Muscle of arm (tissue), 12 donors: ENCODE results near the gene ZNF335. TPM values are rescaled to one million over a fixed set of nuclear protein-coding genes. Genes with fewer than 3 reads are reported as not detected.

Experiments
- DNase-seq: peaks from one replicate; pipeline ENCODE4 v3.0.0-alpha.2; 2013
- polyA plus RNA-seq, 12 donors: library from polyadenylated mRNA; unstranded; fragments of 120-200 nt; gene quantifications; one replicate each; pipeline ENCODE4 v1.2.1, GENCODE V29; 2013; ENCODE audit not compliant: insufficient read length in 12 of 12

ZNF335 gene
- polyA plus RNA-seq, 12 donors, result 6.4 to 16.5 (median 9.4) TPM; not detected in 1

DNA sequence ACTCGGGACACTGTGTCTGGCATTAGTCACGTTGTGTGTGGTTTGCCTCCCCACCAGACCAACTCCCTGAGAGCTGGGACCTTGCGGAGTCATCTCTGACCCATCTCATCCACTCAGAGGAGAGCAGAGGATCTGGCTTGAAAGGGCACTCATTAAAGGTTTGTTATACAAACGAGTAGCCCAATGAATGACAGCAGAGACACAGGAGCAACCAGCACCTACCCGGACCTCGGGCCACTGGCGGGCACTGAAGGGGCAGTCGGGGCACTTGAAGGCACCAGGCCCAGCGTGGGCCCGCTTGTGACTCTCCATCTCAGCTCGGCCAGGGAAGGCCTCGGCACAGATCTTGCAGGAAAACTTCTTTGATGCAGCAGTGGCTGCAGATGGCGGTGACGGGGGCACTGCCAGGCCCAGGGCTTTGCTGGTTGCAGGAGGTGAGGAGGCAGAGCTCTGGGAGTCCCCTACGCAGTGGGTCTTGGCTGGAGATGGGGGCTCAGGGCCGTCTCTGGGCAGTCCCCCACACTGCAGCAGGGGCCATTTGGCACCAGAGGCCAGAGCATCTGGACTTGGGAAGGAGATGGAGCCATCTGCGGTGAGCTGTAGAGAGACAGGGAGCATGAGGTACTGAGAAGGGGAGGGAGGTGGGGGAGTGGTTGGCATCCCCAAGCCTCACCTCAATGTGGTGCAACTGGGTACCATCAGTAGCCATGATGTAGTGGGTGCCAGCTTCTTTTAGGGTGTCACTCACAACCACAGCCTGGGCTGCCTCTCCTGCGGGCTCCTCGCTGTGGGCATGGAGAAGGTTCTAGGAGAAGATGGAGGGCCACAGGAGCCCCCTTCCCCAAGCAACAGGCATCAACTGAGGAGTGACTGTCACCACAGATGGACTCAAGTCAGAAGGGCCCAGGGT, 19.8 kb downstream of the ZNF335 start:
- DNase-seq, result no peak

DNA sequence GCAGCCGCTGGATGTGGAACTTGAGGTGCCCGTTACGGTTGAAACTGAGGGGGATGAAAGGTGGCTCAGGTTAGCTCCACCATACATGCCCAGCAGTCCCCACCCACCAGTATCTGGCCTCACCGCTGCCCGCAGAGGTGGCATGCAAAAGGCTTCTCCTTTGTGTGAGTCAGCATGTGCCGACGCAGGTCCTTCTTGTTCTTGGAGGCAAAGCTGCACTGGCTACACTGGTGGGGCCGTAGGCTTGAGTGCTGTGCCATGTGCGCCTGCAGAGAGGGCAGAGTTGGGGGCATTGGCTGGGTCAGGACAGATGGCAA, 21.7 kb downstream of the ZNF335 start:
- DNase-seq, result no peak

DNA sequence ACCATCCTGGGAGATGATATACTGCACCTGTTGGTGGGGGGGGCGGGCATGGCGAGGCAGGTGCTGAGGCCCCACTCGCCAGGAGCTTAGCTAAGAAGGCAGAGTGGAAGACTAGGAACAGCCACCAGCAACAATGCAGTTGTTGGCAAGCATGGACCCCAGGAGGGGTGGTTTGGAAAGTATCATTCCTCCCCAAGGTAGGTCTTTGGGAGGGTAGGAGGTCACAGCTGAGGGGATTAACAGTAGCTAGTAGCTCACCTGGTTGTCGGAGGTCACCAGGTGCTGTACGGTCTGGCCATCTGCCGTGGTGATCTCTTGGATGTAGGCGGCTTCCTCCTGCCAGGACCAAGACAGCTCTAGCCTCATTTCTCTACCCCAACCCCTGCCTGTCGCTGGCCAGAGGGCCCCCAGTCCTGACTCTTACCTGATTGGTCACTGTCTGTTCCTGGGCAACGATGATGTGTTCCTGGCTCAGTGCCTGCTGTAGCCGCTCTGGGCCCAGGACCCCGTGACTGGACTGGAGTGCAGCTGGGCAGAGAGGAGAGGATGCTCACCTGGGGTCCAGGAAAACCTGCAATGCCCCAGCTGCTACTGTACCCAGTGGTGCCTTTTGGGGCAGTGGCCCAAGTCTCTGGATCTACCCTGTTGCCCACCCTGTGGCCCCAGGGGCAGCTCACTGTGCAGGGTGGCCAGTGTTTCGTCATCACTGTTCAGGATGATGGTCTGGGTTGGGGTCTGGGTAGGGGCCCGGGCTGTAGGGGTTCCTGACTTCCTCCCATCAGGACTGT, 22.3 kb downstream of the ZNF335 start:
- no peak for DNase-seq

DNA sequence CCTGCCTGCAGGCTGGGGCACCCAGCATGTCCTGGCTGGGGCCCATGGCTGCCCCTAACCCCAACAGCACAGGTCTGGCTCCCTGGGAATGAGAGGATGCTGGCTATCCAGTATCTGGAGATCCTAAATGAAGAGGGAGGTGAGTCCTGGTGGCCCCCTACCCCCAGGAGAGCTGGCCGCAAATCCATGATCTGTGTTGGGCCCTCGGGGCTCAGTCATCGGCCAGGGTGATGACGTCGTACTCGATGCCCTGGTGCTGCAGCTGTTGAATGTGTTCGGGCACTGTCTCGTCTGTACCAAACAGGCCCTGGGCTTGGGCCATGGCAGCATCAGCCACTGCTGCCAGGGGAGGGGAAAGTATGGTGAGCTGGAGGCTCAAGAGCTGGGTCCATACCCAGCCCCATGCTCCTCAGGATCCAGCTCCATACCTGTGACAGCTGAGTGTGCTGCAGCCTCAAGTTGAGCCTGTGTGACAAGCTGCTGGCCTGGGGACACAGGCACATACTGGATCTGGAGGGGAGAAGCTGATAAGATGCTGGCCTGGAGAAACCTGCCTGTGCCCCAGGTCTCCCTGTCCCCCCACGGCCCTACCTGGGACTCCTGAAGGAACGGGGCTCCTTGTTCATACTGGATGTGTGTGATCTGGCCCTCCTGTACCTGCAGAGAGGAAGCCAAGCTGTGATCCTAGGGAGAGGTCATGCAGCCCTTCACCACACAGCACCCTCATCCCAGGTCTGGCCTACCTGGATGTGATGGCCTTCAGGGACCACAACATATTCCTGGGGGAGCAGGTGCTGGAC, 23.1 kb downstream of the ZNF335 start:
- no peak for DNase-seq

DNA sequence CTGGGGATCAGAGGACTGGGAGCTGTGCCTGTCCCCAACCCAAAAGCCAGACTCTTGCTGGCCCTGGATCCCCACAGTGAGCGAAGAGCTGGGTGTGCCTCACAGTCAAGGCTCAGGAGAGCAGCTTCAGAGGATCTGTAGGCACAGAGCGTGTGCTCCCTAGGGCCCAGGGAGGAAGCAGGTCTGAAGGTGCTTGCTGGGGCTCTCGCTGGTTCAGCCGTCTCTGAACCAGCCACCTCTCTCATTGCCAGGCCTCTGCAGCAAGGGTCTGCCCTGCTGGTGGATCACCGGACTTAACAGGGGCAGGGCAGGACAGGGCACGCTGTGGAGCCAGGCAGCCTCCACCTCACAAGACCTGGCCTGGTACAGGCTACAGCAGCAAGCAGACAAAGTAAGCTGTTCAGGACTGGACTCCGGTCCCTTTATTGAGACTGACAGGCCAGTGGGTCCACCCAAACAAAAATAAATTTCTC, 23.7 kb downstream of the ZNF335 start:
- DNase-seq, result no peak

DNA sequence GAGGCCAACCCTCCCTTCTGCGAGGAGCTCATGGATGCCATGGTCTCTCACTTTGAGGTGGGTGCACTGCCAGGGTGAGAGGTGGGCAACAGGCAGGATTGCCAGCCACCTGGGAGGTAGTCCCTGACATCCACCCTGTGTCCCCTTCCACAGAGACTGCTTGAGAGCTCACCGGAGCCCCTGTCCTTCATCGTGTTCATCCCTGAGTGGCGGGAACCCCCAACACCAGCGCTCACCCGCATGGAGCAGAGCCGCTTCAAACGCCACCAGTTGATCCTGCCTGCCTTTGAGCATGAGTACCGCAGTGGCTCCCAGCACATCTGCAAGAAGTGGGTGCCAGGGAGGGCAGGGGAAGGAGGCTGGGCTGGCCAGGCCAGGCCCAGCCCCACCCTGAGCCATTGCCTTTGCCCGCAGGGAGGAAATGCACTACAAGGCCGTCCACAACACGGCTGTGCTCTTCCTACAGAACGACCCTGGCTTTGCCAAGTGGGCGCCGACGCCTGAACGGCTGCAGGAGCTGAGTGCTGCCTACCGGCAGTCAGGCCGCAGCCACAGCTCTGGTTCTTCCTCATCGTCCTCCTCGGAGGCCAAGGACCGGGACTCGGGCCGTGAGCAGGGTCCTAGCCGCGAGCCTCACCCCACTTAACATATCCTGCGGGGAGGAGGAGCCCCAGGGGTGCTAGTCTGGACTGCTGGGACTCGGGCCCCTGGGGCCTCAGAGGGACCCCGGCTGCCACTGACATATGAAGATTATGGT, 24.7 kb downstream of the ZNF335 start:
- DNase-seq, result no peak

DNA sequence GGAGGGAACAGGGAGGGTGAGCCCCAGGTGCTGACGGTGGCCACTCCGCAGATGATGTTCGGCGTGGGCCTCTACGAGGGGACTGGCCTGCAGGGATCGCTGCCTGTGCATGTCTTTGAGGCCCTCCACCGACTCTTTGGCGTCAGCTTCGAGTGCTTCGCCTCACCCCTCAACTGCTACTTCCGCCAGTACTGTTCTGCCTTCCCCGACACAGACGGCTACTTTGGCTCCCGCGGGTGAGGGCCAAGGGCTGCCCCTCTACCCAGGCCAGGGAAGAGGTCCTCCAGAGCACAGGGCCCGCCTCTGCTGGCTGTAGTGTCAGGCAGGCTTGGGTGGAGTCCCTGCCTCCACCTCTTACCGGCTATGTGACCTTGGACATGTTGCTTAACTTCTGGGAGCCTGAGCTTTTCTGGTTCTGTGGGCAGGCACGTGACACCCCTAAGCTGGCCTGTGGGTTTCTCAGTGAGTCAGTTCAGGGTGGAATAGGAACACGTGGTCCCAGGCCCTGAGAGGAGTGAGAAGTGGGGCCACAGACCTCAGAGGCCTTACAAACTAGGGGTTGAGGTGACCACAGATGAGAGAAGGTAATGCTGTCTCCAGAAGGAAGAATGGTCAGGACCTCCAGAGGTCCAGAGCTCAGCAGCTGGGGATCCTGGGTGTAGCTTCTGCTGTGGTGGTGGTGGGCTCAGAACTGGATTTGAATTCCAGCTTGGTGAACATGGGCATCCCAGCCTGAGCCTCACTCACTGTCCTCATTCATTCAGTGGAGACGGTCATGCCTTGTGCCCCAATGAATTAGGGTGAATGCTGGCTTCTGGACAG, 25.6 kb downstream of the ZNF335 start:
- DNase-seq, result no peak

DNA sequence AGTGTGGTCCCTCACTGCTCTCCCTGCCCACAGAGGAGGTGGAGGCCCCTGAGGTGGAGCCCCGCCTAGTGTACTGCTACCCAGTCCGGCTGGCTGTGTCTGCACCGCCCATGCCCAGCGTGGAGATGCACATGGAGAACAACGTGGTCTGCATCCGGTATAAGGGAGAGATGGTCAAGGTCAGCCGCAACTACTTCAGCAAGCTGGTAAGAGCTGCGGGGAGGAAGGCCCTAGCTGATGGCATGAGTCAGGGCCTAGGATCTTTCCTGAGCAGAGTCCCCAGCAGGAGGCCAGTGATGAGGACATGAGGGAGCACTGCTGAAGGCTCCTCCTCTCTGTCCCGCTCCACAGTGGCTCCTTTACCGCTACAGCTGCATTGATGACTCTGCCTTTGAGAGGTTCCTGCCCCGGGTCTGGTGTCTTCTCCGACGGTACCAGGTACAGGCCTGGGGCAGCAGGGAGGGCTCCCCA, 26.3 kb downstream of the ZNF335 start:
- DNase-seq, result no peak

DNA sequence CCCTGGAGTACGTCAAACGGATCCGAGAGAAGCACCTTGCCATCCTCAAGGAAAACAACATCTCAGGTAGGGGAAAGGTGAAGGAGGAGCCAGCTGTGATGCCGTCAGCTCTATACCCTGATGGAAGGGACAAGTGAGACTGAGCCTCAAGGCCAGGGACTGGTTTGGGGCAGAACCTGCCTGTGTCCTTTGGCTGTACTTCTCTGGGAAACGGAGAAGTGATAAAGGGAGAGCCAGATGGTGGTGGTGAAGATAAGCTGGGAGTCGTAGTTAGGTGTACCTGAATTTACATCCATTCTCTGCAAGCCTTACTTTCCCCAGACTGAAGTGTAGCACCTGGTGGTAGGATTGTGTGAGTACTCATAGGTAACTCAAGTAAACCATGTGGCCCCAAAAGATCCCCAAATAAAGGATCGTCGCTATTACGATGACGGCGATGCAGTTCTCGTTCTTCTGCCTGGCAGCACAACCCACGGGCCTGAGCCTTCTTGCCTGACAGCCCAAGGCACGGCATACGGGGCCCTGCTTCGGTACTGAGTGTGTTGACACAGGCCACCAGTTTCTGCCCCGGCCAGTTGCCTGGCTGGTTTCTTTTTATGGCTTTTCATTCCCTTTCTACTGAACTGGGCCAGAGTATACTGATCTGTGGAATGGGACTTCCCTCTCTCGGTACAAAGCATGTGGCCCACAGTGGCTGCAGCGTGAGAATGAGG, 26.9 kb downstream of the ZNF335 start:
- no peak for DNase-seq

DNA sequence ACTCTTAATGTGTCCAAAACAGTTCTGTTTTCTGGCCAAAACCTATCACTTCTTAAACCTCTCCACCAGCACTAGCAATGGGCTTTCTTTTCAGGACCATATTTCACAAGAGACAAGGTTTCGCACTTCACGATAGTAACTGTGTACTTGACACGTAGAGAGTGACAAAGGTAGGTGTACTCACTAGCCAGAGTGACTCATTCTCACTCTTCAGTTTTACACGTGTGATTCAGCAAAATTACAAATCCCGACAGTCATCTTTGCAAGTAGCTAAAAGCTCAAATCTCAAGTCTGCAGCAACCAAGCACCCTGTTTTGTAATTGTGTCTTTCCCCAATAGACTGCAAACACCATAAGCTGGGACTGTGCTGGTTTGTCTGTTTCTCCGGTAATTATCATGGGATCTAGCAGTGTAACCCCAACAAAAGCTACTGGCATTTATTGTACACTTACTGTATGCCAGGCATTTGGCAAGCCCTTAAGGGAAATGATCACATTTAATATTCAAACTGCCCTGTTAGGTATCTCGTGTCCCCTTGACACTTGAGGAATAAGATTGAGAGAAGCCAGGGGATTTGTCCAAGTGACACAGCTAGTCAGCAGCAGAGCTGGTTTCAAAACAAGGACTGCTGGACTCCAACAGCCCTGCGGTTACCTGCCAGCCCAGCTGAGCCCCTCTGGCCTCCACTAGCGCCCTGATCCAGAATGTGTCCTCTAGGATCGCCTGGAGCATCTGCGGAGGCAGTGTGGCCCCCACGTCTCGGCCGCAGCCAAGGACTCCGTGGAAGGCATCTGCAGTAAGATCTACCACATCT, 27.6 kb downstream of the ZNF335 start:
- DNase-seq, result no peak

DNA sequence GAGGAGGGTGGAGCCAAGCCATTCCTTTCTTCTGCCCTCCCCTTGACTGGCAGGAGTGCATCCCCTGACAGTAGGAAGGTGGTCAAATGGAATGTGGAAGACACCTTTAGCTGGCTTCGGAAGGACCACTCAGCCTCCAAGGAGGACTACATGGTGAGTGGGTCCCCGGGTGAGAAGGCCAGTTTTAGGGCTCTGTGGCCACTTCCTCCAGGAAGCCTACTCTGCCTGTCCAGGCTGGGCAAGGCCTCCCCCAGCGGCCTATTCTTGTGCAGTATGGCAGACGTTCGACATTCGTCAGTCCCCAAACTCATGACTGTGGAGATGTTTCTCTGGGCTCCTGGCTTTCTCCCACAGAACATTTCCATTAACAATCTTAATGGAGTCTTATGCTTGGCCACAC, 28.4 kb downstream of the ZNF335 start:
- no peak for DNase-seq

DNA sequence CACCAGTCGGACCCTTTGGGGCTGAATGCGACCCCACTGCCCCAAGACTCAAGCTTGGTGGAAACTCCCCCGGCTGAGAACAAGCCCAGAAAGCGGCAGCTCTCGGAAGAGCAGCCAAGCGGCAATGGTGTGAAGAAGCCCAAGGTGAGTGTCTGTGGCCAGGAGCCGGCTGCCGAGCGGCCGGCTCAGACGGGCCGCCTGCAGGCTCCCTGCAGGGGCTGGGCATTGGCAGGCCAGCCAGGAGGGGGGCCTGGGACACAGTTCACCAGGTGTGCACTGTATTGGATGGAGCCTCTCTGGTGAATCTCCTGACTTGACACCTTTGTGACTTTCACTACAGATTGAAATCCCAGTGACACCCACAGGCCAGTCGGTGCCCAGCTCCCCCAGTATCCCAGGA, 31.5 kb downstream of the ZNF335 start:
- DNase-seq, result no peak

DNA sequence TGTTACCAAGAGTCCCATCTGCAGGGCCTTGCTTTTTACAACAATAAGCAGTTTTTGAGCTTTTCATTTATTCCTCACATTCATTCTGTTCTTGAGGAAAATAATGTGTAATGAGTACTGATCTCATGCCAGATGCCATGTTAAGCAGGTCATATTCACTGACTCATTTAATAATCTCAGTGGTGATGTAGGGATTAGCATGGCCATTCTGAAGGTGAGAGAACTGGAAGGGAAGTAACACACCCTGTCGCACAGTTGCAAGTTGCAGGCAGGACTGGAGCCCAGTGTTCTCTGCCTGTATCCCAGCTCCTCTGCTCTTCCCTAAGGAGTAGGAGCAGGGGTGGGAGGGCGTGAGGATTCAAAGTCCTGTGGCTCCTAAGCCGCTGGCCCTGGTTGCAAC, 31.9 kb downstream of the ZNF335 start:
- no peak for DNase-seq

DNA sequence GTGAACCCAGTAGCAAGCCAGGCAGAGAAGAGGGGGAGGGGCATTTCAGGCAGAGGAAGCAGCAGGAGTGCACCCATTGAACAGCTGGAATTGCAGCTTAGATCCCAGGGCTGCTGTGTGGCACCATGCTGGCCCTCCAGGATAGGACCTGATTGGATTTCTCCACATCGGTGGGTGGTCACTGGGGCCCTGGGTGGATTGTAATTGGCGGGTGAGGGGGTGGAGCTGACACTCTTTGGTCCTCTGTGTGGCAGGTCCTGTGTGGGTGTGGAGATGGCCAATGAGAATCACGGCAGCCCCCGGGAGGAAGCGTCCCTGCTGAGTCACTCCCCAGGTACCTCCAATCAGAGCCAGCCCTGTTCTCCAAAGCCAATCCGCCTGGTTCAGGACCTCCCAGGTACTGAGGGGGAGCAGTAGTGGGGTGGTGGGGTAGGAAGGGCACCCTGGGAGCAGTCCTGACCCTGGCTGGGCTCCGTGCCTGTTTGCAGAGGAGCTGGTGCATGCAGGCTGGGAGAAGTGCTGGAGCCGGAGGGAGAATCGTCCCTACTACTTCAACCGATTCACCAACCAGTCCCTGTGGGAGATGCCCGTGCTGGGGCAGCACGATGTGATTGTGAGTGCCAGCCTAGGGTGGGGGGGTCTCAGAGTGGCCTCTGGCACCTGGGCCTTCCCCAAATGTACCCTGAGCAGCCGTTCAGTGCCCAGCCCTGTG, 33.1 kb downstream of the ZNF335 start:
- DNase-seq, result no peak

DNA sequence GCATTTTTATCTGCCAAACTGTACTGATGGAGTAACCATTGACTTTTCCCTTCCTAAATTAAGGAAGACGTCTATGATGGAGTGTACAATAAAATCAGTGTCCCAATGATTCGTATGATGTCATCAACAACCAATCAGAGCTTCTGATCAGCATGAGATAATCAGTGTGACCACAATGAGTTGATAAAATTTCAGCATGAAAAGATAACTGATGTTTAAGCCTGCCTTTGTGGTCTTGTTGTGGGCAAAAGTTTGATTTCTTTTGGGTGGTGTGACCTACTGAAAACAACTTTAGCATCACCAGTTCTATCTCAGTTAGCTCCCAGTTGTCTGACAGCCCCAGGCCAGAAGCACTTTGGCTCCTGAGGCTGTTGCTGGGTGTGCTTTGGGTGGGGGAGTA, 34.2 kb downstream of the ZNF335 start:
- DNase-seq, result no peak

DNA sequence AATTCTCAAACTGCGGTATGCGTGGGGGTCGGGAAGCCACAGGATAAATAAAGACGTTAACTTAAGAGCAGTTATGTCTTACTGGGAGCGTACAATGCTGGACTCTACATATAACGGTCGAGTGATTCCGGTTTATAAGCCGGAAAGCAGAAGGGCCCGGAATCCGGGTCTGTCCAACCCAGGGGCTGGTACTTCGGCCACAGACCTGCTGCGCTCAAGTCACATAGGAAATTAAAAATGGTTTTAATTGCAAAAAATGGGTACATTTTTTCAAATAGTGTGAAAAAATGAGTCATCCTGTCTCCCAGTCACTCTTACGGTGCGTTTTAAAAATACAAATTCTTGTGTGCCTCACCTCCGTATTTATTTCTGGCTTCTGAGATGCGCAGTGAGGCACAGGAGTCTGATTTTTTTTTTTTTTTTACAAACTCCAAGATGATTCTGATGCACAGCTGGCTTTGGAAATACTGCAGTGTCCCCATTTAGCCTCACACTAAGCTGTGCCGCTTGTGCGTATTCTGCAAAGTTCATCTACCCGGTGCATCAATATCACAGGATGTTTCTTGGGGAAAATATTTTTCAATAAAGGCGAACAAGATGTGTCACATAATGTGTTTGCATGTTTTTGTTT, 36.5 kb downstream of the ZNF335 start:
- no peak for DNase-seq

DNA sequence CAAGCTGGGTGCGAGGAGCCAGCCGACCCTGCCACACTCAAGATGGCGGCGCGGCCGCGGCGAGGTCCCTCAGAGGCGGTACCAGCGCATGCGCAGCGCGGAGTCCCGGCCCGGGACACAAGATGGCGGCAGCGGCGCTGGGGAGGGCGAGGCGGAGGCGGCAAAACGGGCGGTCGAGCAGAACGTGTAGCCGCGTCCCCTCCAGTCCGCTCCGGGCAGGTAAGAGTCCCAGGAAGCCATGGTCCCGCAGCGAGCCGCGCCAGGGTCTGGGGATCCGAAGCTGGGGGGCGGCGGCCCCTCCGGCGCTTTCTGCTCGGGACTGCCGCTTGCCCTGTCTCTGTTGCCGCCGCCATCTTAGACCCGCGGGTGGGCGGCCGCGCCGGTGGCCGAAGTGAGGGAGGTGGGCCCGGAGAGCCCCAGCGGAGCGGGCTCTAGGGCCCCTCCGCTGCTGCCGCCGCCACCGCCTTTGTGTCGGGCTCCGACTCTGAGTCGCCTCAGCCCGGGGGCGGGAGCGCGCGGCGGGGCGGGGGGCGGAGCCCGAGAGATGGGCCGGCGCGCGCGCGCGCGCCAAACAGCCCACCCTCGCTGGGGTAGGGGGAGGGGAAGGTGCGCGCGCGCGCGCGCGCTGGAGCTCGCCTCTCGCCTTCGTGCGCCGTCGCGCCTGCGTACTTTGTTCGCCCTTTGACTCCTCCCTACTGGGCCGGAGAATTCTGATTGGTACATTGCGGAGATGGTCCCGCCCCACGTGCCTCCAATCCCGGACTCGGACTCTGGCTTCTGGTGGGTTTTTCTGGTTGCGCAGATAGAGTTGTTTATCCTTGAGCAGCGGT, 37.2 kb downstream of the ZNF335 start, which contains the start of gene PCIF1:
PCIF1 (plus strand) TSS at position 98 of the 830 bp plus-strand sequence. CDS start 4,317 bp downstream, outside the sequence.
- peak; percentile 100 for DNase-seq
